NB4 (cell line): ENCODE data around the gene ALKBH2.
"Not testable (repeated sequence)": the region's sequence is repeated elsewhere in the genome, so short reads cannot be mapped to it uniquely, and the experiment has no call there.

ENCODE experiments used
- DNase-seq: peaks from one replicate; pipeline ENCODE4 v3.0.0; 2010; ENCODE audit warnings: low read depth
- H3K4me3 ChIP-seq: one replicate; pipeline ENCODE4 v1.5.1; 2011; ENCODE audit warnings: mild to moderate bottlenecking, low read depth, low read length, moderate library complexity
- MYC ChIP-seq: IDR thresholded peaks from 2 replicates; pipeline ENCODE4 v1.6.1; 2011; ENCODE audit warnings: low read depth, low read length
- POLR2A ChIP-seq: IDR thresholded peaks from 2 replicates; pipeline ENCODE4 v1.6.1; 2011; ENCODE audit warnings: mild to moderate bottlenecking; ENCODE audit not compliant: insufficient read length; ENCODE audit errors: extremely low read depth
- TF ChIP-seq, protein P1 (sequence below): IDR thresholded peaks from 2 replicates; pipeline ENCODE4 v1.6.1; 2011; ENCODE audit warnings: low read depth, low read length
- TF ChIP-seq, protein P2 (sequence below): IDR thresholded peaks from one replicate; pipeline ENCODE4 v1.5.1; 2012; ENCODE audit warnings: low read depth, low read length

ALKBH2 gene

DNA sequence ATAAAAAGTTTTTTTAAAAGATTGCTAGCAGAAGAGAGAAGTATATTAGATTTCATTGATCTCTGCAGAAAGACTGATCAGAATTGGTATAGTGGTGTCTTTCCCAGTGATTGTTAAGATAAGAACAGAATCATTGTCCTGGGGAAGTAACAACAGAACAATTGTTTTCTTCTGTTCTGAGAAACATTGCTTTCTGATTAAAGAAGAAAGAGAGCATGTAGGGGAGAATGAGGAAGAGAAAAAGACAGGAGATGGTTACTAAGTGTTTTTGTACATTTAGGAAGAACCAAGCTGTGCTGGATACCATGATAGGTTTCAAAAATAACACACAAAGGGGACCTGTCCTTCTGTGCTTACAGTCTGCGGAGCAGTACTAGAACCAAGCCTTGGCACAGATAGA lies 35.9 kb downstream of the ALKBH2 start:
- TF ChIP-seq, protein P1, sequence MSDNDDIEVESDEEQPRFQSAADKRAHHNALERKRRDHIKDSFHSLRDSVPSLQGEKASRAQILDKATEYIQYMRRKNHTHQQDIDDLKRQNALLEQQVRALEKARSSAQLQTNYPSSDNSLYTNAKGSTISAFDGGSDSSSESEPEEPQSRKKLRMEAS, result no peak
- TF ChIP-seq, protein P2, sequence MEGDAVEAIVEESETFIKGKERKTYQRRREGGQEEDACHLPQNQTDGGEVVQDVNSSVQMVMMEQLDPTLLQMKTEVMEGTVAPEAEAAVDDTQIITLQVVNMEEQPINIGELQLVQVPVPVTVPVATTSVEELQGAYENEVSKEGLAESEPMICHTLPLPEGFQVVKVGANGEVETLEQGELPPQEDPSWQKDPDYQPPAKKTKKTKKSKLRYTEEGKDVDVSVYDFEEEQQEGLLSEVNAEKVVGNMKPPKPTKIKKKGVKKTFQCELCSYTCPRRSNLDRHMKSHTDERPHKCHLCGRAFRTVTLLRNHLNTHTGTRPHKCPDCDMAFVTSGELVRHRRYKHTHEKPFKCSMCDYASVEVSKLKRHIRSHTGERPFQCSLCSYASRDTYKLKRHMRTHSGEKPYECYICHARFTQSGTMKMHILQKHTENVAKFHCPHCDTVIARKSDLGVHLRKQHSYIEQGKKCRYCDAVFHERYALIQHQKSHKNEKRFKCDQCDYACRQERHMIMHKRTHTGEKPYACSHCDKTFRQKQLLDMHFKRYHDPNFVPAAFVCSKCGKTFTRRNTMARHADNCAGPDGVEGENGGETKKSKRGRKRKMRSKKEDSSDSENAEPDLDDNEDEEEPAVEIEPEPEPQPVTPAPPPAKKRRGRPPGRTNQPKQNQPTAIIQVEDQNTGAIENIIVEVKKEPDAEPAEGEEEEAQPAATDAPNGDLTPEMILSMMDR, result no peak
- no peak for TF ChIP-seq POLR2A
- DNase-seq, result no peak
- no peak overlapping the region for H3K4me3 ChIP-seq

DNA sequence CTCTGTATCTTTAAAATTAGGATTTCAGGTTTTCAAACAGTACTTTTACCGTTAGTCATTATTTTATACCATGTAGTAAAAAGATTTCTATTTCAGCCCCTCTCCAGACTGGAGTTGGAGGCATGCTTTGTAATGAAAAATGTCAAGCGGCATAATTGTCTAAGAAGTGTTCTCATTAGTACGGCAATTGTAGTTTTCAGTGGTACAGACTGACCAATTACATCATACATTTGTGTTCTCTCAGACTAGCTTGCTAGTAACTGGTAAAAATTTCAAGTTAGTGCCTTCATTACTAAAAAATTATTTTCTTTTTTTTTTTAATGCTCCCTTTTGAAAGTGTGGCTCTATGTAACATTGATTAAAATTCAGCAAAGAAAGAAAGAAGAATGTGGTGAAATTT lies 36.4 kb downstream of the ALKBH2 start:
- TF ChIP-seq, protein P2, result no peak
- TF ChIP-seq POLR2A (no peak), MYC (no peak)
- TF ChIP-seq, protein P1, result no peak
- no peak overlapping the region for H3K4me3 ChIP-seq
- no peak for DNase-seq

DNA sequence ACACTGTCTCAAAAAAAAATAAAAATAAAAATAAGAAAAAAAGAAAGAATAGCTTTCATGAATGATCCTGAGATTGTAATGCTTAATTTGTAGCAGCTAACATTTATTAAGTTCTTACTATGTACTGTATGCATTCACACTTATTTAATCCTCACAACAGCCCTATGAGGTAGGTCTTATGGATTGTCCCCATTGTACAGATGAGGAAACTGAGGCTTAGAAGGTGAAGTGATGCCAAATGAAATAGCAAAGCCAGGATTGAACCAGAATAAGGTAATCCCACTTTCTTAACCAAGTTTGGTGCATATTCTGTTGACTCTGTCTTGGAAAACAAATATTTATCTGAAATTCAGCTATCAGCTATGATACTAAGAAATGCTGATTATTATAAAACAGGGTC lies 38.8 kb downstream of the ALKBH2 start:
- TF ChIP-seq, protein P1, result no peak
- H3K4me3 ChIP-seq, result no peak overlapping the region
- no peak for DNase-seq

DNA sequence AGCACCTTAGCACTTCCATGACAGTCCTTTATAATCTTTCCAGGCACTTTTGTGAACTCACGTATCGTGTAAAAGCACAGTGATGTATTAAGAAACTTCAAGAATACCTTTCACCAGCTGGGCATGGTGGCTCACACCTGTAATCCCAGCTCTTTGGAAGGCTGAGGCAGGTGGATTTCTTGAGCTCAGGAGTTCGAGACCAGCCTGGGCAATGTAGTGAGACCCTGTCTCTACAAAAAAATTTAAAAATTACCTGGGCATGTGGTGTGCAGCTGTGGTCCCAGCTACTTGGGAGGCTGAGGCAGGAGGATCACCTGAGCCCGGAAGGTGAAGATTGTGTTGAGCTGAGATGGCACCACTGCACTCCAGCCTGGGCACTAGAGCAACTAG lies 39.2 kb downstream of the ALKBH2 start:
- H3K4me3 ChIP-seq, result peak overlapping the region; percentile 77
- not testable (repeated sequence) for DNase-seq

DNA sequence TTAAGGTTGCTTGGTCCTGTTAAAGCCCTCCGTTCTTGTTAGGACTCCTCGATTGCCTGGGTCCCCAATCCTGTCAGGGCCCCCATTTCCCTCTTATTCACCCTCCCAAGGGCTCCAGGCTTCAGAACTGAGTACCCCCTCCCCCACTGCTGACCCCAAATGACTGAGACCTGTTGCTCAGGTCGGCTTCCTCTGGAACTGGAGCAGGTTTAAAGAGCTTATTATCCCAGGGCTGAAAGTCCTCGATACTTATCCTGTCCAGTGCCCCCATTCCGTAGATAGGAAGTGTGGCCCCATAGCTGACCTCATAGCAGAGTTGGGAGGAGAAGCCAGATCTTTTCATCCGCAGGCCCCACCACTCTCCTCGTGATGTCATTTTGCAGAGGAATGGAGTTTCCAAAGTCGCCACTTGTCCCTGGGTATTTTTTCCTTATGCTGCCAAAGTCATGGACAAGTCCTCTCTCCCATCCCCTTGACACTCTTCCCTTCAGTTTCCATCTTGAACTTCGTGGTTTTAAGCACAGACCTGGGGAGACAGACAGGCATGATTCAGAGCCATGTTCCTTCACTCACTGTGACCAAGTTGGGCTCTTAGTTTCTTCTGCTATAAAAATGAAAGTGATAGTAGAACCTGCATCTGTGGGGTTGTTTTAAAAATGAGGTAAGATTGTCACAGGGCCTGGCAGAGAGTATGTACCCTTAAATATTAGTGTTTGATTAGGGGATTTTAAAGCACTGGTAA lies 39.7 kb downstream of the ALKBH2 start:
- H3K4me3 ChIP-seq, result peak overlapping the region; percentile 77
- peak; percentile 20 for DNase-seq
- no peak for TF ChIP-seq MYC
- TF ChIP-seq, protein P2, result no peak
- TF ChIP-seq, protein P1, result no peak
- no peak for TF ChIP-seq POLR2A

DNA sequence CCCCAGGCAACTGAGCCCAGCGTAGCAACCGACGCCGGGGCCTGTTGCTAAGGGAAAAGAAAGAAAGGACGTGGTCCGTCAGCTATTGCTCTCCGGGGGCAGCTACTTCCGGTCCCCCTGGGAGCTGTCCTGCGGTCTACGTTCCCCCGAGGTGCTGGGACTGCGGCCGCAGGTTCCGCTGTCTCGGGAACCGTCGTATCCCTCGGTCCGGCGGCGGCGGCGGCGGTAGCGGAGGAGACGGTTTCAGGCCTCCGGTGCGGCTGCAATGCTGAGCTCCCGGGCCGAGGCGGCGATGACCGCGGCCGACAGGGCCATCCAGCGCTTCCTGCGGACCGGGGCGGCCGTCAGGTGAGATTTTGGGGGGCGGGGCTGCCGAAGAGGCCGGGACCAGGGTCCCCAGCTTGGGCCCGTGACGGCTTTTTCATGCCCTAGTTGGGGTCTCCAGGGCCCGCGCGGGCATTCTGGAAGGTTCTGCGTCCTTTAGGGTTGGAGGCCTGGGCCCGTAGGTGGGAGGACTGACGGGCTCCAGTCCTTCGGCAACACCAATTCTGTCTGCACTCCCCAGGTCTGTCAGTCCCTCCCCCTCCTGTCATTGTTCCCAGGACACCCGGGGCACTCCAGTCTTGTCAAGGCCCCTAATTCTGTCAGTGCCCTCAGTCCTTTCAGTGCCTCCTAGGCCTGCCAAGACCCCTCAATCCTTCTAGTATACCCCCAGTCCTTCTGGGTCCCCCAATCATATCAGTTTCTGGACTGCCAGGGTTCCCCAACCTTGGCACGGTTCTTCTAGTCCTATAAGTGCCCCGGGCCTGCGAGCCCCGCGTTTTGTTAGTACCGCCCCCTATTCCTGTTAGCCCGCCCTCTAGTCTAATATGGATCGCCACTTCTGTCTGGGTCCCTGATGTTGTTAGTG lies 40.6 kb downstream of the ALKBH2 start, which contains the start of gene USP30:
Gene USP30, plus strand, starts transcription at position 163 of the 910 bp plus-strand sequence. Its CDS starts 103 bp downstream, at position 266.
- DNase-seq, result peak; percentile 94
- H3K4me3 ChIP-seq, result peak within 1 kb of the TSS; percentile 77

More for the DNA sequence above, 40.6 kb downstream of the ALKBH2 start, which contains the start of gene USP30:
- TF ChIP-seq, protein P2, result no peak
- TF ChIP-seq, protein P1, result peak; percentile 40; the same call in 1 of the 2 replicates
- peak; percentile 59; the same call in 1 of the 2 replicates for TF ChIP-seq MYC
- TF ChIP-seq POLR2A, result peak; percentile 33
